Right cardiac atrium (tissue), 5 donors: ENCODE measurements around the gene SYCP2L. TPM values are rescaled to one million over a fixed set of nuclear protein-coding genes. Genes with fewer than 3 reads are reported as not detected.
"Not testable (repeated sequence)": the region's sequence is repeated elsewhere in the genome, so short reads cannot be mapped to it uniquely, and the experiment has no call there.

Experiments
- ATAC-seq, 2 donors: fragments of 200-7000 bp; cut with Tn5 transposase; one replicate each; pipeline versions ENCODE4 v1.8.0 to v1.9.1; 2020; ENCODE audit warnings: moderate library complexity in 2 of 2, mild to moderate bottlenecking in 1 of 2
- DNase-seq, 3 donors: peaks; one replicate each; pipeline ENCODE4 v3.0.0-alpha.2; 2020
- H3K27ac ChIP-seq: one replicate; pipeline ENCODE4 v1.5.1; 2013; ENCODE audit warnings: mild to moderate bottlenecking, low read length, control low read depth, moderate library complexity
- H3K27me3 ChIP-seq: one replicate; pipeline ENCODE4 v1.6.1; 2013; ENCODE audit not compliant: control insufficient read depth, insufficient read depth
- H3K4me1 ChIP-seq: one replicate; pipeline ENCODE4 v1.6.1; 2013; ENCODE audit warnings: low read length; ENCODE audit not compliant: control insufficient read depth, insufficient read depth
- H3K4me3 ChIP-seq: one replicate; pipeline ENCODE4 v1.5.1; 2013; ENCODE audit warnings: low read length, control low read depth
- H3K9me3 ChIP-seq: one replicate; pipeline ENCODE4 v1.6.1; 2013; ENCODE audit warnings: low read length; ENCODE audit not compliant: control insufficient read depth
- WGBS: extraction: QIAGEN DNeasy Blood & Tissue Kit; methylation state at CpG from one replicate; pipeline ENCODE4 v1.1.7; 2013; 5-methylcytosine and 5-hydroxymethylcytosine counted together
- intact Hi-C, 4 donors: fragments of 100-400 bp; cut with DNase I; formaldehyde crosslinking; loops; one replicate each; pipeline versions ENCODE4 v1.11.0 to v1.14.0; 2022 to 2023
- polyA plus RNA-seq: library from polyadenylated mRNA; stranded (reverse); fragments of 200-250 nt; gene quantifications from one replicate; pipeline ENCODE4 v1.2.3, GENCODE V29; 2013
- total RNA-seq, 4 donors: library from RNA; stranded (reverse); fragmentation: NEBNext Ultra II Directional; extraction: Animal tissue kit (Norgen Biotek cat#: 25700); gene quantifications; one replicate each; pipeline ENCODE4 v1.2.1, GENCODE V29; 2021
- donor health status: healthy with polysubstance abuse.
- donor health status: DM: no; HTN: yes; CAD: no.
- donor health status: DM: no; HTN: no; CAD: no.
- donor health status: DM: no; HTN: yes; CAD: no; lungs with severe emphysema.
- donor health status: DM: yes; HTN: yes; CAD: no.

The SYCP2L gene
- total and polyA plus RNA-seq, 5 donors, result 0.38 to 0.72 (median 0.48) TPM

GRCh38 chr6:10981409-10981808, 94.6 kb downstream of the SYCP2L start:
- intact Hi-C loops, result no loop called here
- no peak for ATAC-seq
- no peak for DNase-seq
- 77% methylated on average over 1 of the region's 1 CpG for WGBS
- no peaks in the 10 kb centered on the region for H3K27me3 ChIP-seq
- no peak overlapping the region for H3K4me3 ChIP-seq
- no peak overlapping the region for H3K27ac ChIP-seq
- no peaks in the 10 kb centered on the region for H3K4me1 ChIP-seq
- H3K9me3 ChIP-seq, result no peaks in the 10 kb centered on the region

- H3K9me3 ChIP-seq, ATAC-seq, H3K4me1 ChIP-seq, DNase-seq, H3K27me3 ChIP-seq, H3K27ac ChIP-seq, H3K4me3 ChIP-seq, intact Hi-C loops: not testable (repeated sequence)
- 73% methylated on average over 2 of the region's 2 CpGs for WGBS
Measured at GRCh38 chr6:10984959-10985358, 98.1 kb downstream of the SYCP2L start.

DNA sequence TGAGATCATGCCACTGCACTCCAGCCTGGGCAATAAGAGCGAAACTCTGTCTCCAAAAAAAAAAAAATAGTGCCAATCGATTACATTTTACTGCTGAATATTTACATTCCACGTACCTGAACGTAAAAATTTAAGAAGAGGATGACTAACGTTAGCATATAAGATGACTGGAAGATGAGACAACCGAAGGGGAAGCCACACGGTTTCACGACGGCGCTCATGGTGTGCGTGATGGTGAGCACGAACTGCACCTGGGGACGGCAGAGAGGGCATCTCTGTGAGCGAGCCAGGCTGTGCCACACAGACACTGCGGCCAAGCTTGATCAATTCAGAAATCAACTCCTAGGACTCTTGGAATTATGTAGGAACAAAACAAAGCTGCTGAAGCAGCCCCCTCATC, 102.7 kb downstream of the SYCP2L start:
- DNase-seq, result no peak
- Histone ChIP-seq H3K4me3 (no peak overlapping the region), H3K27ac (no peak overlapping the region), H3K9me3 (no peaks in the 10 kb centered on the region), H3K4me1 (no peaks in the 10 kb centered on the region), H3K27me3 (no peaks in the 10 kb centered on the region)
- intact Hi-C loops, result no loop called here
- ATAC-seq, result no peak
- WGBS, result 93% methylated on average over 15 of the region's 15 CpGs

- DNase-seq (no peak), ATAC-seq (no peak)
- H3K9me3 ChIP-seq, result no peaks in the 10 kb centered on the region
- intact Hi-C loops, result no loop called here
- H3K4me1 ChIP-seq, result no peaks in the 10 kb centered on the region
- WGBS, result 60% methylated on average over 2 of the region's 2 CpGs
- H3K27ac ChIP-seq, result no peak overlapping the region
- no peaks in the 10 kb centered on the region for H3K27me3 ChIP-seq
- no peak overlapping the region for H3K4me3 ChIP-seq
Measured at GRCh38 chr6:10991115-10991514, 104.3 kb downstream of the SYCP2L start.

DNA sequence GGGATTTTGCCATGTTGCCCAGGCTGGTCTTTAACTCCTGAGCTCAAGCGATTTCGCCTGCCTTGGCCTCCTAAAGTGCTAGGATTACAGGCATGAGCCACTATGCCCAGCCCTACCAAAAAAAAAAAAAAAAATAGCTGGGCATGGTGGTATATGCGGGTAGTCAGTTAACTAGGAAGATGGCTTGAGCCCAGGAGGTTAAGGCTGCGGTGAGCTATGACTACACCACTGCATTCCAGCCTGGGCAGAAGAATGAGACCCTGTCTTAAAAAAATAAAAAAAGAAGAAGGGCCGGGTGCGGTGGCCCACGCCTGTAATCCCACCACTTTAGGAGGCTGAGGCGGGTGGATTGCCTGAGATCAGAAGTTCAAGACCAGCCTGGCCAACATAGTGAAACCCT, 107.0 kb downstream of the SYCP2L start:
- no peaks in the 10 kb centered on the region for H3K4me1 ChIP-seq
- whole genome bisulfite sequencing, result 97% methylated on average over 8 of the region's 8 CpGs
- intact Hi-C loops, result no loop called here
- no peak for DNase-seq
- no peaks in the 10 kb centered on the region for H3K9me3 ChIP-seq
- no peak for ATAC-seq
- H3K4me3 ChIP-seq, result no peak overlapping the region
- no peak overlapping the region for H3K27ac ChIP-seq
- H3K27me3 ChIP-seq, result no peaks in the 10 kb centered on the region

- no peak for ATAC-seq
- Histone ChIP-seq H3K9me3 (no peaks in the 10 kb centered on the region), H3K4me1 (no peaks in the 10 kb centered on the region), H3K4me3 (no peak overlapping the region), H3K27me3 (no peaks in the 10 kb centered on the region), H3K27ac (no peak overlapping the region)
- intact Hi-C loops, result no loop called here
- 68% methylated on average over 4 of the region's 4 CpGs for WGBS
- peak in 1 of 3 donors; percentile 46 for DNase-seq
Measured at GRCh38 chr6:10995114-10995707, 108.4 kb downstream of the SYCP2L start.

- Histone ChIP-seq H3K27ac (no peak overlapping the region), H3K9me3 (no peaks in the 10 kb centered on the region)
- WGBS, result 28% methylated on average over 2 of the region's 2 CpGs
Measured at GRCh38 chr6:10999994-11000393, 113.1 kb downstream of the SYCP2L start.

DNA sequence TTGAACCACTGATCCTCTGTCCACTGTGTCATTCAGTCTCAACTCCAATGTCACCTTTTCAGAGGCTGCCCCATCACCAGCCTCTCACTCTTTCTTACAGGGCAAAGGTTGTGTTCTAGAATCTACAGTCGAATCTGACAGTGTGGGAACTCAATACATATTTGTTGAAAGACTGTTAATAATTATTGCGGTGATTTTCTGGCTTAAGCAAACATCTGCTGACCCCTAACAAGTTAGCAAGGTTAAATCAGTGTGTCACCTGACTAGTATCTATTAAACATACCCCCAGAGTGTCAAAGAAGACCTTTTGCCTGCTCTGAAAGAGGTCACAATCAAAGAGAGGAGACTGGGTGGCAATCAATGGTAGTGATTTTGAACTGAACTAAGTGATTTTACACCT, 115.3 kb downstream of the SYCP2L start:
- intact Hi-C loops, result no loop called here
- 88% methylated on average over 2 of the region's 2 CpGs for WGBS

More at GRCh38 chr6:10999994-11000393, 113.1 kb downstream of the SYCP2L start:
- no peaks in the 10 kb centered on the region for H3K27me3 ChIP-seq
- no peaks in the 10 kb centered on the region for H3K4me1 ChIP-seq
- ATAC-seq (peak; percentile 79 to 83), DNase-seq (no peak)
- H3K4me3 ChIP-seq, result no peak overlapping the region
- intact Hi-C loops, result no loop called here

DNA sequence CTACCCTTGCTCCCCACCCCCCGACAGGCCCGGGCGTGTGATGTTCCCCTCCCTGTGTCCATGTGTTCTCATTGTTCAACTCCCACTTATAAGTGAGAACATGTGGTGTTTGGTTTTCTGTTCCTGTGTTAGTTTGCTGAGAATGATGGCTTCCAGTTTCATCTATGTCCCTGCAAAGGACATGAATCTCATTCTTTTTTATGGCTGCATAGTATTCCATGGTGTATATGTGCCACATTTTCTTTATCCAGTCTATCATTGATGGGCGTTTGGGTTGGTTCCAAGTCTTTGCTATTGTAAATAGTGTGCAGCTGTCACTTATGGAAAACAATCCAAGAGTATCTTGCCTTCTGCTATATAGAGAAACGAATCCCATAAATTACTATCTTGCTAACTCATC, 116.4 kb downstream of the SYCP2L start:
- H3K27ac ChIP-seq, DNase-seq, ATAC-seq, H3K4me1 ChIP-seq, intact Hi-C loops, H3K9me3 ChIP-seq, H3K4me3 ChIP-seq, H3K27me3 ChIP-seq: not testable (repeated sequence)
- 92% methylated on average over 5 of the region's 5 CpGs for WGBS

More for the DNA sequence above, 115.3 kb downstream of the SYCP2L start:
- Histone ChIP-seq H3K4me1 (no peaks in the 10 kb centered on the region), H3K9me3 (no peaks in the 10 kb centered on the region), H3K27ac (no peak overlapping the region), H3K4me3 (no peak overlapping the region), H3K27me3 (no peaks in the 10 kb centered on the region)
- ATAC-seq, result no peak
- DNase-seq, result no peak

- H3K9me3 ChIP-seq, result no peaks in the 10 kb centered on the region
- no peak overlapping the region for H3K27ac ChIP-seq
- intact Hi-C loops, result no loop called here
- DNase-seq (no peak), ATAC-seq (no peak)
- H3K4me1 ChIP-seq, result peaks cover 4% of the 10 kb centered on the region
- 67% methylated on average over 4 of the region's 4 CpGs for WGBS
- no peak overlapping the region for H3K4me3 ChIP-seq
- H3K27me3 ChIP-seq, result no peaks in the 10 kb centered on the region
Measured at GRCh38 chr6:11006061-11006460, 119.2 kb downstream of the SYCP2L start.

DNA sequence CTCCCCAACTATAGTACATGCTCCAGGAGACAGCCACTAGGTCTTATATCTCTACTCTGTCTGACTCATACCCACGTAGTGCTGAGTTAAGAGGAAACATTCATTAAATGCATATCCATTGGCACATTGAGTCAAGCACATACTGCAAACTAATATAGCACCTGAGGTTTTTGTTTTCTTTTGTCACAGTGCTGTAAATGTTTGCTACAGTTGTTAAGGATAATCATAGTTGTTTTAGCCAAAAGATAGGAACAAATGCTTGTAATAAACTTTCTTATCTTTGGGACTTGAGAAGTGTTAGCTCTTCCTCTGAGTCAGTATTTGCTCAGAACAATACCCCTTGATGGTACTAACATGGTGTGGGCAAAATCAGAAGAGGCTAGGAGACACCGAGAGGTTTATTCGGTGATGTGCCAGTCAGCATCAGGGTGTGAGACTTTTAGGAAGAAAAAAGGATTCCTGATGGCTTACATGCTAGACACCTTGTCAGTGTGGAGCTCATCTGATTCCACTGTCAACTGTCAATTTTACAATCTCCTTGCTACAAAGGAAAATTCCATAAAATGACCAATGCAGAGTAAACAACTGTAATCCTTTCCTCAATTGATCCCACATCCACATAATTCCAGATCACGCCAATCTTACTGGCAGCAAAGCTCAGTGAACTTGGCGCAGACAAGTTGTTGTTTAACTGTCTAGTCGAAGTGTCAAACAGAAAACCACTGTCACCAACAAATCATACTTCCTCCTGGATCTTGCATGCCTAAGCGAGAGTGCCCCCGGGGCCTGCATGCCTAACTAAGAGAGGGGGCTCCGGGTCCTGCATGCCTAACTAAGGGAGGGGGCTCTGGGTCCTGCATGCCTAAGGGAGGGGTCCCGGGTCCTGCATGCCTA, 121.1 kb downstream of the SYCP2L start:
- Histone ChIP-seq H3K4me1 (peaks cover 4% of the 10 kb centered on the region), H3K4me3 (no peak overlapping the region), H3K27ac (peak overlapping the region; percentile 37), H3K27me3 (no peaks in the 10 kb centered on the region), H3K9me3 (no peaks in the 10 kb centered on the region)
- ATAC-seq (no peak), DNase-seq (peak in 1 of 3 donors; percentile 45)
- 64% methylated on average over 10 of the region's 10 CpGs for WGBS
- intact Hi-C loops, result no loop called here
